Muscle layer of duodenum (tissue), 2 donors: ENCODE data around the gene VPS37C.
"Not testable (repeated sequence)": the region's sequence is repeated elsewhere in the genome, so short reads cannot be mapped to it uniquely, and the experiment has no call there.

Experiments
- H3K27ac ChIP-seq: one replicate; pipeline ENCODE4 v1.7.0; 2013; ENCODE audit warnings: mild to moderate bottlenecking, low read length
- H3K27me3 ChIP-seq: one replicate; pipeline ENCODE4 v1.7.0; 2013; ENCODE audit warnings: low read depth, mild to moderate bottlenecking, control low read depth, low read length
- H3K36me3 ChIP-seq, 2 donors: one replicate each; pipeline ENCODE4 v1.7.0; 2013; ENCODE audit warnings: low read length in 2 of 2, control low read depth in 1 of 2, mild to moderate bottlenecking in 1 of 2; ENCODE audit not compliant: insufficient read depth in 2 of 2, control insufficient read depth in 1 of 2
- H3K4me1 ChIP-seq, 2 donors: one replicate each; pipeline ENCODE4 v1.7.0; 2013; ENCODE audit warnings: low read length in 2 of 2, mild to moderate bottlenecking in 2 of 2, control low read depth in 1 of 2, moderate library complexity in 1 of 2; ENCODE audit not compliant: insufficient read depth in 2 of 2, control insufficient read depth in 1 of 2
- H3K4me3 ChIP-seq, 2 donors: one replicate each; pipeline ENCODE4 v1.7.0; 2013; ENCODE audit warnings: low read length in 2 of 2, low read depth in 1 of 2, mild to moderate bottlenecking in 1 of 2
- H3K9me3 ChIP-seq, 2 donors: one replicate each; pipeline ENCODE4 v1.7.0; 2013; ENCODE audit warnings: low read length in 2 of 2, control low read depth in 1 of 2, mild to moderate bottlenecking in 1 of 2; ENCODE audit not compliant: control insufficient read depth in 1 of 2
- donor health status: healthy.

Gene VPS37C

GRCh38 chr11:61173456-61173855 lies 12.2 kb upstream of the VPS37C start:
- no peak overlapping the region for H3K4me3 ChIP-seq

GRCh38 chr11:61172888-61173287 lies 11.7 kb upstream of the VPS37C start:
- H3K4me1 ChIP-seq, result no peaks in the 10 kb centered on the region

More at GRCh38 chr11:61173456-61173855, 12.2 kb upstream of the VPS37C start:
- H3K27me3 ChIP-seq, result no peaks in the 10 kb centered on the region
- H3K27ac ChIP-seq, result no peak overlapping the region
- H3K36me3 ChIP-seq, result no peaks in the 10 kb centered on the region
- no peaks in the 10 kb centered on the region for H3K4me1 ChIP-seq
- no peaks in the 10 kb centered on the region for H3K9me3 ChIP-seq

GRCh38 chr11:61172356-61172755 lies 11.1 kb upstream of the VPS37C start:
- no peak overlapping the region for H3K4me3 ChIP-seq
- H3K4me1 ChIP-seq, result no peaks in the 10 kb centered on the region

More at GRCh38 chr11:61172888-61173287, 11.7 kb upstream of the VPS37C start:
- H3K4me3 ChIP-seq, result no peak overlapping the region
- H3K9me3 ChIP-seq, result no peaks in the 10 kb centered on the region
- no peaks in the 10 kb centered on the region for H3K36me3 ChIP-seq
- H3K27me3 ChIP-seq, result no peaks in the 10 kb centered on the region
- no peak overlapping the region for H3K27ac ChIP-seq

GRCh38 chr11:61171907-61172306 lies 10.7 kb upstream of the VPS37C start:
- no peaks in the 10 kb centered on the region for H3K4me1 ChIP-seq
- no peak overlapping the region for H3K27ac ChIP-seq
- no peak overlapping the region for H3K4me3 ChIP-seq
- no peaks in the 10 kb centered on the region for H3K9me3 ChIP-seq
- no peaks in the 10 kb centered on the region for H3K27me3 ChIP-seq
- H3K36me3 ChIP-seq, result no peaks in the 10 kb centered on the region

More at GRCh38 chr11:61172356-61172755, 11.1 kb upstream of the VPS37C start:
- Histone ChIP-seq H3K27me3 (no peaks in the 10 kb centered on the region), H3K36me3 (no peaks in the 10 kb centered on the region), H3K27ac (no peak overlapping the region), H3K9me3 (no peaks in the 10 kb centered on the region)

- no peak overlapping the region for H3K27ac ChIP-seq
- no peaks in the 10 kb centered on the region for H3K36me3 ChIP-seq
- no peak overlapping the region for H3K4me3 ChIP-seq
- H3K9me3 ChIP-seq, result no peaks in the 10 kb centered on the region
- no peaks in the 10 kb centered on the region for H3K27me3 ChIP-seq
- no peaks in the 10 kb centered on the region for H3K4me1 ChIP-seq
Measured at GRCh38 chr11:61170566-61170965, 9.3 kb upstream of the VPS37C start.

- H3K27ac ChIP-seq, result no peak overlapping the region
- H3K36me3 ChIP-seq, result no peaks in the 10 kb centered on the region
- H3K4me1 ChIP-seq, result no peaks in the 10 kb centered on the region
- no peaks in the 10 kb centered on the region for H3K9me3 ChIP-seq
- H3K4me3 ChIP-seq, result no peak overlapping the region
- no peaks in the 10 kb centered on the region for H3K27me3 ChIP-seq
Measured at GRCh38 chr11:61168800-61169199, 7.6 kb upstream of the VPS37C start.

GRCh38 chr11:61168042-61168688 lies 6.9 kb upstream of the VPS37C start:
- Histone ChIP-seq H3K4me3 (no peak overlapping the region), H3K27me3 (no peaks in the 10 kb centered on the region), H3K36me3 (no peaks in the 10 kb centered on the region), H3K27ac (no peak overlapping the region), H3K9me3 (no peaks in the 10 kb centered on the region), H3K4me1 (no peaks in the 10 kb centered on the region)

- not testable (repeated sequence) for H3K9me3 ChIP-seq, H3K27ac ChIP-seq, H3K4me3 ChIP-seq, H3K27me3 ChIP-seq, H3K4me1 ChIP-seq, H3K36me3 ChIP-seq
Measured at GRCh38 chr11:61166331-61166730, 5.1 kb upstream of the VPS37C start.

- H3K27ac ChIP-seq, H3K9me3 ChIP-seq, H3K27me3 ChIP-seq, H3K4me3 ChIP-seq, H3K4me1 ChIP-seq, H3K36me3 ChIP-seq: not testable (repeated sequence)
Measured at GRCh38 chr11:61165785-61166184, 4.6 kb upstream of the VPS37C start.

GRCh38 chr11:61164606-61165424 lies 3.6 kb upstream of the VPS37C start:
- Histone ChIP-seq H3K27ac (peak overlapping the region; percentile 28), H3K4me1 (peaks cover 8 to 17% of the 10 kb centered on the region in 2 donors), H3K27me3 (no peaks in the 10 kb centered on the region), H3K4me3 (no peak overlapping the region), H3K9me3 (no peaks in the 10 kb centered on the region), H3K36me3 (no peaks in the 10 kb centered on the region)

- peak overlapping the region; percentile 49 for H3K27ac ChIP-seq
- peaks cover 8 to 20% of the 10 kb centered on the region in 2 donors for H3K4me1 ChIP-seq
- H3K9me3 ChIP-seq, result no peaks in the 10 kb centered on the region
- no peak overlapping the region for H3K4me3 ChIP-seq
- H3K36me3 ChIP-seq, result no peaks in the 10 kb centered on the region
- H3K27me3 ChIP-seq, result no peaks in the 10 kb centered on the region
Measured at GRCh38 chr11:61163714-61164605, 2.7 kb upstream of the VPS37C start.
